ENCODE results near the gene RAB11FIP5. TPM values are rescaled to one million over a fixed set of nuclear protein-coding genes. Genes with fewer than 3 reads are reported as not detected.
"Not testable (repeated sequence)": the region's sequence is repeated elsewhere in the genome, so short reads cannot be mapped to it uniquely, and the experiment has no call there.

The RAB11FIP5 gene
- total RNA-seq, 1 experiment from 2014 or later, result 17.4 TPM

DNA sequence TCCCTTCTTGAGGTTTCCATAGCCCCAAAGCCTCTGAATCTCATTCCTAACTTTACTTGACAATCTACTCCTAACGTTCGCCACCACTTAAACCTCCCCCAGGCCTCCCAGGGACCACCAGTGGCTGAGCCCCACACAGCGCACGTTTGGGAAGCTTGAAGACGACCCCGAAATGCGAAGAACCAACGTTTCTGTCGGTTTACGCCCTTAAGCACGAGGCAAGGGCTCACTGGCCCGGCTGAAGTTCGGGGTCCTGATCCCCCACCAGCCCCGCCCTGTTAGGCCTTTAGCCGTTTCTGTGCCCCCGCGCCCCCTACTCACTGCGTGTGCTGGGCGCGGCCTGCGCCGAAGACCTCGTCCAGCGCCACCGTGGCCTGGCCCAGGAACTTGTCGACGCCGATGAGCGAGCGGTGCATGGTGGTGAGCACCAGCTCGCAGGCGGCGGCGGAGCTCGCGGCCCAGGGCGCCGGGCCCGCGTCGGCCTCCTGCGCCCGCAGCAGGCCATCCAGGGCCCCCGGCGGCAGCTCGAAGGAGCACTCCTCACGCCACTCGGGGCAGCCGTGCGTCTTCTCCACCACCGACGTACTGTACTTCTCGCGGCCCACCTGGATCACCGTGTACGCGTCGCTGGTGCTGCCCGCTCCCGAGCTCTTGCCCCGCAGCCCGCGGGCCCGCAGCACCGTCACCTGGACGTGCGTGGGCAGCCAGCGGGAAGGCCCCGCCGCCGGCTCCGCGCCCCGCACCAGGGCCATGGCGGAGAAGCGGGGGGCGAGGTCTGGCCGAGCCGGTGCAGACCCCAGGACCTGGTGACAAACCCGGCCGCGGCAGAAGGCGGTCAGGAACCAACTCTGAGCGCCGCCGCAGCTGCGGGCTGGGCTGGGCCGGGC, 479 bp downstream of the RAB11FIP5 start:
- DNase-seq (ENCODE audit: low read depth, low spot score), result no peak
- in situ Hi-C loops (cut with HindIII; ENCODE audit: low pct_unique_long_range_greater_than_20kb, low sequenced_read_pairs), result no loop called here

DNA sequence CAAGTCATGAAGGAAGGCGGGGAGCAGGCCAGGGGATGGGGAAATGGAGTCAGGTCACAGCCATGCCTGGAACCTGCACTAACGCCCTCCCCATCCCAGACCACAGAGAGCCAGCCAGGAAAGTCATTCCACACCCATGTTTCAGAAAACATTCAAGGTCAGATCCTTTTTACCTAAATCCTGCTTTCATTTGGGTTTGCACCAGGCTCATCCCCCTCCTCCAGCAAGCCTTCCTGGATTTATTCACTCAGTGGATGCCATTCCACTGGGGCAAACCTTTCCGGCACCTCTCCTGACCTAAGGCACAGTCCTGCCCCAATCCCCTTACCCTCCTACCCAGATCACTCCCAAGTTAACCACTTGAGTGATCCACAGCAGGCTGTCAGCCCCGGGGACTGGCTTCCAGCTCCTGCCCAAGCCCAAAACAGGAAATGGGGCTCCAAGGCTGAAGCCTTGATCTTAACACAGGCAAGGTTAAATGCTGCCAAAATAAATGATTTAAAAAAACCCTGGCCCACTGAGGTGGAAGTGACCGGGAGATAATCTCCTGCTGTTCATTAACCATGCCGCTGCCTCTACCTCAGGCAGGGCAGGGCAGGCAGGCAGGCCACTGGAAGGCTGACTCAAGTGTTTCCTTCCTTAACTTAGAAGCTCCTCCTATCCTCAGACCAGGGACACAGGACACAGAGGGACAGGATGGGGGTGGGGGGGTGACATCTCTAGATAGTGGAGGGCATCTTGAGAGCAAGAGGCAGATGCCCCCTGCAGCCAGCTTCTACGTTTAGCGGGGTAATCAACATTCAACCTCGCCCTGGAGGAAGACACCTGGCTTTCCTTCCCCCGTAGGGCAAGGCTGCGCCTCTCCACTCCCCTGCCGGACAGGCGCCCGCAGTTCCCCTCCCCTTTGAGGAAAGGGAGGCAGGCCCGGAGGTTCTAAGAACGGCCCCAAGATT, 1.4 kb downstream of the RAB11FIP5 start:
- DNase-seq (ENCODE audit: low read depth, low spot score), result no peak

DNA sequence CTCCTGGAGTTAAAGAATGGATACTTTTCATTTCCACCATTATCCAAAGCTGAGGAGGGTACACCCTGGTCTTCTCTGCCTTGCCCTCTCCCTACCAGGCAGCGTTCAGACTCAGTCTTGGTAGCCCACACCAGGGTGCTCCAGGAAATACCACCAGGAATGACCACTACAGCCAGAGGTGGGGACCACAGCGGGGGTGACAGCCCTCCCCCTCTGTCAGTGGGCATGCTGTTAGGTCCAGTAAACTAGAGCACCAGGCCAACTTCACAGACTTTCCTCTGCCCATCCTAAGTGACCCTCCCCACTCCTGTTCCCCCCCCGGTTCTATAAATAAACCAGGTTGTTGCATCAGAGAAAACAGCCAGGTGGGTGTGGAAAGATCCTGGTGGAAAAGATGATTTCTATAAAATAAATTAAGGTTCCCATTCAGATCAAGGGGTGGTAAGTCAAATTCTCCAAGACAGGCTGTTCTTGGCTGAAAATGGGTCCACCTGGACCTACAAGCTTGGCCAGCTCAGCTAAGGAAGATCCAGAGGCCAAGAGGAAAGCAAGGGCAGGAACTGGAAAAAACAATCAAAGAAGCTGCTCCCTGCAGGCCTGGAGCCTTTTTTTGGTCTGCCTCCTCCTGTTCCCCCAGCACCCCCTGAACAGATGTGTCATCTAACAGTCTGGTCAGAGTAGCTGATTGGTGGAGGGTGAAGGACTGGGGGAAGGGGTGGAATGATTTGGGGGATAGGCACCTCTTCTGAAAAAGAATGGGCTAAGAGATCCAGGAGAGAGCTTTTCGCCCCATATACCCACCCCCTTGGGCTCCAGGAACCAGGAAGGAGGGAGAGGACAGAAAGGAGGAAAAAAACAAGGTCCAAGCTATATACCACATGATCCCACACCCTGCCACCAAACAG, 2.3 kb downstream of the RAB11FIP5 start:
- DNase-seq (ENCODE audit: low read depth, low spot score), result no peak
- in situ Hi-C loops (cut with HindIII; ENCODE audit: low pct_unique_long_range_greater_than_20kb, low sequenced_read_pairs), result no loop called here

More for the DNA sequence above, 1.4 kb downstream of the RAB11FIP5 start:
- in situ Hi-C loops (cut with HindIII; ENCODE audit: low pct_unique_long_range_greater_than_20kb, low sequenced_read_pairs), result no loop called here

DNA sequence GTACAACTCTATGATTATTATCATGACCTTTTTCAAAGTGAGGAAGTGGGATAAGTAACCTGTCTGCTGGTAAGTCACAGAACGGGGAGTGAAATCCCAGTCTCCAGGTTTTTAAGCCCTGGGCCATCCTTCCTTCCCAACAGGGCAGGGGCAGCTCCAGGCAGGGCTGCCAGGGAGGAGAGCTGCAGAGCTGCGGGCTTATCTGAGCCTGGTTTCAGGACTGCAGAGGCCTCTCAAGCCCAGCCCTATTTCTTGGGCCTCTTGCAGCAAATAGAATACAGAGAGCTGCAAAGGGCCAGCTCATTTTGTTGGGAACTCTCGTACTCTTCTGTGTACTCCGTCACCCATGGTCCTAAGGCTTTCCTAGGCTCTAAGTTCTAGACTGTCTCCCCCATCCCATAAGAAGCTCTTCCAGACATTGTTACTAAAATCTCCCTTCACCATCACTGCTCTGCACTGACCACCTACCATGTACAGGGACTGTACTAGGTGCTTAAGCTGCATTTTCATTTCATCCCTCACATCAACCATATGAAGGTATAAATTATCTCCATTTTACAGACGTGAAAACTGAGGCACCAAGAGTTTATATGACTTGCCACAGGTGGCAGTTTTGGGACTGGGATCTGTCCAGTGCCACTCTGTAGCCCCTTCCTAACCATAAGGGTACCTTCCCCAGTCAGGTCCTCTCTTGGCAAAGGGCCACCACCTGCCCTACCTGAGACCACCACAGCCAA, 3.1 kb downstream of the RAB11FIP5 start:
- in situ Hi-C loops (cut with HindIII; ENCODE audit: low pct_unique_long_range_greater_than_20kb, low sequenced_read_pairs), result no loop called here
- no peak for DNase-seq (ENCODE audit: low read depth, low spot score)

DNA sequence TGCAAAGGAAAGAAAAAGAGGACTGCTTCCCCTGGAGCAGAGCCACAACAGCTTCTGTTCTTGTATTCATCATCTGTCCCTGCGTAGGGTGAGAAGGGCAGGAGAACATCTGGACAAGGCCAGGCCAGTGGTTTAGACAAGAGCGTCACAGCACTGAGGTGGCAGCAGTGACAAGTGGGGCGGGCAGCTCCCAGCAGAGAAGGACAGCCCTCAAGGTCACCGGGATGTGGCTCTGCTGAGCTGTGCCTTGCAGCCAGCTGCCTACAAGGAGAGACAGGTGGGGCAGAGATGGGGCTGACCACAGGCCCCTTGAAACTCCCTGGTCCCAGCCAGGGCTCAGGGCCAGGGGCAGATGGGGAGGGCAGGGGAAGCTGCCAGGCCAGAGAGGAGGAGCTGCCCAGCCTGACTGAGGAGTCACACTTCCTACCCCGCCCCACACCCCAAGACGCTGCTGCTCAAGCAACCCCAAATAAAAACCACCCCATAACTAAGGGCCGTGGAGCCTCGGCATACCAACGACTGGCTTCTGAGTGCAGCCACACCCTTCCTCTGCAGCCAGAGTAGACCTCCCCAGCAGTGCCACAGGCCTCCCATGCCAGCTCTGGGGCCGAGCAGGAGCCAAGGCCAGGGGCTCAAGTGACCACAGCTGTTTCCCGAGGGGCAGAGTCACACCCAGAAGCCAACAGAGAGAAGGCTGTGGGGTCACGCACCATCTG, 5.4 kb downstream of the RAB11FIP5 start:
- in situ Hi-C loops (cut with HindIII; ENCODE audit: low pct_unique_long_range_greater_than_20kb, low sequenced_read_pairs), result no loop called here
- DNase-seq (ENCODE audit: low read depth, low spot score), result no peak

DNA sequence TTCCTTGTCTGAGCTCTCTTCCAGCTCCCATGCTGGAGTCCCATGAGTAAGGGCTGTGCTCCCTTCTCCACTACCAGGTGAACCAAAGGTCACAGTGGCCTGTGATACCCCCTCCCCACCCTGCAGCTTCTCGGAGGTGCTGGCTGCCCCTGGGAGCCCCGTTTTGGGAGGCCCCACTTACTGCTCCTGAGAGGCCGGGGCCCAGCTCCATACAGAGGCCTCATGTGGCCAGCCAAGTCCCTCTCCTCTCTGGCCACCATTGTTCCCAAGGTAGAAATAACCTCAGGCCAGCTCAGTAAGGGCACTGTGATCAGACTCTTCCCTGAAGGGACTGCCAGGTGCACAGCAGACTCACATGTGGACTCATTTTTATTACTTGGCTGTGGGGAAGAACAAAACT, 6.0 kb downstream of the RAB11FIP5 start:
- in situ Hi-C loops (cut with HindIII; ENCODE audit: low pct_unique_long_range_greater_than_20kb, low sequenced_read_pairs), result no loop called here
- no peak for DNase-seq (ENCODE audit: low read depth, low spot score)

DNA sequence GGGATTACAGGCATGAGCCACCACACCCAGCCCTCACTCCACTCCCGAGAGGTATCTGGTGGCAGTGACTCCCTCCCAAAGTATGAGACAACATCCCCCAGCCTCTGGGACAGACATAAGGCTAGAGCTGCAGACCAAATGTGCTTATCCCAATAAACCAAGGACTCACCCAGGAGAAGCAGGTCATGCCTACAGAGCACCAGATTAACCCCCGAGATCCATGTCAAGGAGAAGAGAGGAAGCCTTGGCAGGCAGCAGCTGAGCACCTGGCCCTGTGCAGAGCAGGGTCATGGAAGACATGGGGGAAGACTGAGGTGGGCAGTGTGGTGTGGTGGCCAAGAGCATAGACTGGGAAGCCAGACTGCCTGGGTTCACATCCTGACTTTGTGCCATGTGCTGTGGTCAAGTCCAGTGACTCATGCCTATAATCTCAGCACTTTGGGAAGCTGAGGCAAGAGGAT, 7.2 kb downstream of the RAB11FIP5 start:
- no peak for DNase-seq (ENCODE audit: low read depth, low spot score)
- in situ Hi-C loops (cut with HindIII; ENCODE audit: low pct_unique_long_range_greater_than_20kb, low sequenced_read_pairs), result no loop called here

DNA sequence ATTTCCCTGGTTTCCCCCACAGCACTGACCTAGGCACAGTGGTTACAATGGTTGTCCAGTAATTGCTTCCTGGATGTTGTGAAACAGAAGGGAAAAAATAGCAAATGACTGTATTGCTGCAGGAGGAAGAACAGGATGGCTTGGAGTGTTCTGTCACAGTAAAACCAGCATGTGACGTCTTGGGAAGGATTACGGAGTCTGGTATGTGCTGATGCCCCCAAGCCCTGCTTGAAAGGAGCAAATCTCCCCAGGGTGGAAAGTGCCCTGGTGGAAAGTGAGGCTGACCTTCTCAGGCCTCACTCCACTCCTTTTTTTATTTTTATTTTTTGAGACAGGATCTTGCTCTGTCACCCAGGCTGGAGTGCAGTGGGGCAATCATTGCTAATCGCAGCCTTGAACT, 7.8 kb downstream of the RAB11FIP5 start:
- in situ Hi-C loops (cut with HindIII; ENCODE audit: low pct_unique_long_range_greater_than_20kb, low sequenced_read_pairs), result no loop called here
- DNase-seq (ENCODE audit: low read depth, low spot score), result no peak

DNA sequence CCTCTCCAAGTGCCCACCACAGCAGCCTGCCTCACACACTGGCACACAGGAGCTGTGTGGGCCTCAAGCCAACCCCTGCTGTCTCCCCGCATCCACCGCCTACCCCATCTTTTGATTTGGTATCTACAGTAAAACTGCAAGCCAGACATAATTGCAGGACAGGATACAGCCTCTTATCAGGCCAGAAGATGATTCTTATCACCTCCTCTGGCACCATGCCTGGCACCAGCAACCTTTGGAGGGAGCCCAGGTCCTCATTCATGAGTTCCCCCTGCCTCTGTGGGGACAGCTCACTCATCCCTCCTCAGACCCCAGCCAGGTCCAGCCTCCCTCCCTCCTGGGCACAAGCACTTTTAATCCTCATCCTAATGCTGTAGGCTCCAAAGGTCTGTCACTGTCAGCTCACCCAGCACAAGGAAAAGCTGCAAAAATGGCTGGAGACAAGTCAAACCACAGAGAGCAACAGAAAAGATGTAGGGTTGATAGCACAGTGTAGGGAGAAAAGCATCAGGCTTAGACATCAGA, 9.7 kb downstream of the RAB11FIP5 start:
- in situ Hi-C loops (cut with HindIII; ENCODE audit: low pct_unique_long_range_greater_than_20kb, low sequenced_read_pairs), result no loop called here
- no peak for DNase-seq (ENCODE audit: low read depth, low spot score)

DNA sequence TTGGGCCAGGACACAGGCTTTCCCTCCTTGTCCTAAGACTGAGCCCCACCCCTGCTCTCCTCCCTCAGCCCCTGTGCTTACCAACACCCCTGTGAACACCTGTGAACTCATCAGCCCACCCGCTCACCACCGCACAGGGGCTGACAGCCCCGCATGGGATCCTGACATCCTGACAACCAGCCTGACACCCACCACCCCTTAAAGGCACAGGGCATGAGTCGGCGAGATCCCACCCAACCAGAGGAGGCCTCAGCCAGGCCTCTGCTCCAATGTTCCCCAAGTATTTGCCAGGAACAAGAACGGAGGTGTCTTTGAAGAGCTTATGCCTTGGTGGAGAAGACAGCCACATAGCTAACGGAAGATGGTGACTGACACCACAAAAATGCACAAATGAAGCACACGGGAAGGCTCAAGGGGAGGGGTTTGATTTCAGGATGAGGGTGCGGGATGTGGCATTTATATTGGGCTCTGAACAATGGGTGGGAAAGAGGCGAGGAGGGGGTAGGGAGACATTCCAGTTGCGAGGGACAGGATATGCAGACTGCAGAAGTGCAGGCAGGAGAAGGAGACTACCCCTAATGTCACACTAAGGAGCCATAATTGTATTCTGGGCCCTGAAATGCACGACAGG, 11.0 kb downstream of the RAB11FIP5 start:
- no peak for DNase-seq (ENCODE audit: low read depth, low spot score)
- in situ Hi-C loops (cut with HindIII; ENCODE audit: low pct_unique_long_range_greater_than_20kb, low sequenced_read_pairs), result no loop called here

DNA sequence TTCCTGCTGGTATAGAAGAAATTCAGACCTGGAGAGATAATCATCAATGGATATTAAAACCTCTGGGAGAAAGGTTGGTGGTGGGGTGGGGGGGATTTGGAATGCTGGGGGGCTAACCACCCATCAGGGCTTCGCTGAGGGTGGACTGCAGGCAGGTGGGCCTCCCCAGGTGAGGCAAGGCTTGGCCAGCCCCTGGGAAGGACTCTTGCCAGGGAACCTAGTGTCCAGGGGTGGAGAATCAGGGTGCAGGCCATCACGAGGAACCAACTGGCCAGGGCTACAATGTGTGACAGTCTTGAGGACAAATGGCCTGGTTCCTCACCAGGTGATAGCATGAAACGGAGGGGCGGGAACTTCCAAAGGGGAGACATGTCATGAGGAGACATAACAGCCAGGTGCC, 11.8 kb downstream of the RAB11FIP5 start:
- DNase-seq (ENCODE audit: low read depth, low spot score), result no peak

DNA sequence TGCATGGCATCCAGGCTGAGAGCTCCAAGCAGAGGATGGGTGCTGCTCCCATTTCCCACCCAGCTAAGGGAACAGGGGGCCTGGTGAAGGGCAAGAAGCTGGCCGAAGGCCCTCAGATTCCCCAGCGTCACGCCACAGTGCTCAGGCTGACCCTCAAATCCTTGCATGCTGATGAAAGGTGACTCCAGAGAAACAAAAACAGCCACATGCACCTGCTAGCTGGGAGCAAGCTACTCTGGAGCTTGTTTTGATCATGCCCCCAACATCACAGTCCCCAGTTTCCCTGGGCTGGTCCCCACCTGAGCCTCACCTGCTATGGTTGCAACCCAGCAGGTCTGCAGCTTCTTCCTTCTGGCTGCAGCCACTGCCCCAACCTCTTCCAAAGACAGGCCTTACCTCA, 13.3 kb downstream of the RAB11FIP5 start:
- DNase-seq (ENCODE audit: low read depth, low spot score), result no peak
- in situ Hi-C loops (cut with HindIII; ENCODE audit: low pct_unique_long_range_greater_than_20kb, low sequenced_read_pairs), result no loop called here

More for the DNA sequence above, 11.8 kb downstream of the RAB11FIP5 start:
- in situ Hi-C loops (cut with HindIII; ENCODE audit: low pct_unique_long_range_greater_than_20kb, low sequenced_read_pairs), result no loop called here

DNA sequence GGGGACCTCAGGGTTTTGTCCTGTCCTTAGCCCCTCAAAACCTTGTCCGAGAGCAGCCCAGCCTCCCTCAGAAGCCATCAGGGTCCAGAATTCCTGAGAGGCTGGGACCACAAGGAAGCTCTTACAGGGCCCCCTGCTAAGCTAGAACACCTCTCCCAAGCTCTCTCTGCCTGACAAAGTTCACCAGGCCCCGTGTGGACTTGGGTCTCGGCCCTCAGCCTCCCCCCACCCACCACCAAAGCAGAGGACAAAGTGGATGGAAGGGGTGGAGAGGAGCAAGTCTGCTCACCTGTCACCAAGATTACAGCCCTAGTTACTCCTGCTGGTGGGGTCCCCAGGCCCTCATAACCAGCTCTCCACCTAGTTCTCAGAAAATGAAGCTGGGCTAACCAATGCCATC, 16.8 kb downstream of the RAB11FIP5 start:
- in situ Hi-C loops (cut with HindIII; ENCODE audit: low pct_unique_long_range_greater_than_20kb, low sequenced_read_pairs), result no loop called here
- no peak for DNase-seq (ENCODE audit: low read depth, low spot score)

DNA sequence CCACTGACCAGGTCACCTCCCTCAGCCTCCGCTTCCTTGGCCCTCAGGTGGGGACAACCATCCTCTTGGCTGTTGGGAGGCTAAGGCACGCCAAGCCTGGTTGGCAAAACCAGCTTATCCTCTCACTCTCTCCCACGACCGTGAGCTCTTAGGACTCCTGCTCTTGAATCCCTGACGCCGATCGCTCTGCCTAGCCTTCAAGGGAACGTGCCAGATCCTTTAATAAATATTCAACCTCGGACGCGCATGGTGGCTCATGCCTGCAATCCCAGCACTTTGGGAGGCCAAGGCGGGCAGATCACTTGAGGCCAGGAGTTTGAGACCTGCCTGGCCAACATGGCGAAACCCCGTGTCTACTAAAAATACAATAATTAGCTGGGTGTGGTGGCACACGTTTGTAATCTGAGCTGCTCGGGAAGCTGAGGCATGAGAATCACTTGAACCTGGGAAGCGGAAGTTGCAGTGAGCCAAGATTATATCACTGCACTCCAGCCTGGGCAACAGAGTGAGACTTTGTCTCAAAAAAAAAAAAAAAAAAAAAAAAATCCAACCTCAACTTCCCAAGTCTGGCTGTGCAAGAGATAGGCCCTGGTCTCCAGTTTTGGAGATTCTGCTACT, 19.0 kb downstream of the RAB11FIP5 start:
- DNase-seq (ENCODE audit: low read depth, low spot score); in situ Hi-C loops (cut with HindIII; ENCODE audit: low pct_unique_long_range_greater_than_20kb, low sequenced_read_pairs): not testable (repeated sequence)

DNA sequence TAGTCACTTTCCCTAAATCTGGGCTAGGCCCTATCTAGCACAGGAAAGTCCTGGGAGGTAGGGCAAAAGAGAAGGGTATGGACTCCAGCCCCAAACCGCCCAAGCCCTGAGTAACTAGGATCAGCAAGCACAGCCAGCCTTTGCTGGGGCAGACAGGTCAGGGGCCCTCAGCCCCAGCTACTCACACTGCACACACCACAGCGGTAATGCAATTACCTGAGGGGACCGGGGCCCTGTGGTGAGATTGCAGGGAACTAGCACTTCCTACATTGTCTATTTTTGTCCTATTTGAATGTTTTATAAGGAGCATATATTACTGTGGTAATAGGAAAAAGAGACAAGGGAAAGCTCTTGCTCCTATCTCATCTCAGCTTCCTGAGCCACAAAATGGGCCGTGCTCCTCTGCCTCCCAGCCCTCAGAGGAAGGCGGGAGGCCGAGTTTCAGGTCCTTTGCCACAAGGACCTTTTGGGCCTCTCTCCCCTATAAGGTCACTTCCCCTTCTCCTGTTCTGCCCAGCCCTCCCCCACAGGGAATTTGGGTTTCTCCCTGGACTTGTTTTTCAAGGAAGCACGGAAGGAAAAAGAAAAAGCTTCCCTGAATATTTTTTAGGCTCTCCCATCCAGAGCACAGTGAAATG, 20.5 kb downstream of the RAB11FIP5 start:
- DNase-seq (ENCODE audit: low read depth, low spot score), result no peak
- in situ Hi-C loops (cut with HindIII; ENCODE audit: low pct_unique_long_range_greater_than_20kb, low sequenced_read_pairs), result no loop called here

Measured in SK-MEL-5 (cell line).